MM.1S (cell line): ENCODE results near the gene ANKRD24.

ENCODE experiments used
- CTCF ChIP-seq: fragments of 300-600 bp; sonication (generic); IDR thresholded peaks from 2 replicates; pipeline ENCODE4 v1.5.1; 2016; ENCODE audit warnings: antibody characterized with exemption, low read length, mixed read lengths
- EZH2 ChIP-seq: fragments of 300-600 bp; sonication (generic); optimal IDR thresholded peaks from 2 replicates; pipeline ENCODE3; 2017; ENCODE audit warnings: low read depth, mild to moderate bottlenecking, antibody characterized with exemption, low read length, mixed read lengths

DNA sequence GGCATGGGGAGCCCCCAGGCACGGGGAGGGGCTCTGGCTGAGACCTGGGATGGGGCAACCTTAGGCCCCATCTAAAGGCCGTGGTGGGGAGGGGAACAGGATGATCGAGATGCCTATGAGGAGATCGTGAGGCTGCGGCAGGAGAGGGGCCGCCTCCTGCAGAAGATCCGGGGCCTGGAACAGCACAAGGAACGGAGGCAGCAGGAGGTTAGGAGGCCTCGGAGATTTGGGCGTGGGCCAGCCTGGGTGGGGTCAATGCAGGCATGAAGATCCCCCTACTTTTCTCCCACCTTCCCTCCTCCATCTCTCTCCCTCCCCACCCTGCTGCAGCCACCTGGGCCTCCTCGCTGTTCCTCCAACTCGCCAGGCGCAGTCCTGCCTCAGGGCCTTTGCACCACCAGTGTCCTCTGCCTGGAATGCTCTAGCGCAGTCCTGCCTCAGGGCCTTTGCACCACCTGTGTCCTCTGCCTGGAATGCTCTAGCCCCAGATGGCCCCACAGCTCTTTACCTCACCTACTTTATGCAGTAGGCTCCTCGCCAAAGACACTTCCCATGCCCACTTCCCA lies 27.8 kb downstream of the ANKRD24 start:
- TF ChIP-seq EZH2 (no peak), CTCF (no peak)
